ENCODE measurements around the gene TEC.

GRCh38 chr4:48193921-48194468 lies 75.6 kb downstream of the TEC start:
- no peak for TF ChIP-seq RHOXF2B (CRISPR knock-in tag; conservative IDR thresholded peaks at IDR 0.05)
- TF ChIP-seq POLR2A (conservative IDR thresholded peaks at IDR 0.05): no peak
- TF ChIP-seq JUND (IDR thresholded peaks at IDR 0.05; ENCODE audit: borderline replicate concordance, low read depth, low read length): no peak
- no peak for TF ChIP-seq JUND (tag; IDR thresholded peaks at IDR 0.05; ENCODE audit: borderline replicate concordance, low read depth, low read length)
- no peak for TF ChIP-seq CREB5 (CRISPR knock-in tag; IDR thresholded peaks at IDR 0.05)

All from K562 (cell line).